PC-9 (cell line): ENCODE measurements around the gene POLR3F.

ENCODE experiments used
- CTCF ChIP-seq: fragments of 200-600 bp; sonication (generic); conservative IDR thresholded peaks from 2 replicates; pipeline ENCODE4 v1.6.1; 2017; ENCODE audit warnings: mixed run types, antibody characterized with exemption, mild to moderate bottlenecking, moderate library complexity
- EZH2 ChIP-seq: fragments of 200-600 bp; sonication (generic); IDR thresholded peaks from 2 replicates; pipeline ENCODE4 v1.8.0; 2017; ENCODE audit warnings: antibody characterized with exemption, low read depth

- no peak for TF ChIP-seq CTCF
- no peak for TF ChIP-seq EZH2
These were observed 10.6 kb upstream of the POLR3F start for GRCh38 chr20:18456600-18456999.
